Kidney capillary endothelial cell (primary cell): ENCODE measurements around the gene SOX1.

Source experiments
- DNase-seq: peaks from one replicate; pipeline ENCODE4 v3.0.0-alpha.2; 2018; ENCODE audit warnings: low spot score

SOX1 gene

DNA sequence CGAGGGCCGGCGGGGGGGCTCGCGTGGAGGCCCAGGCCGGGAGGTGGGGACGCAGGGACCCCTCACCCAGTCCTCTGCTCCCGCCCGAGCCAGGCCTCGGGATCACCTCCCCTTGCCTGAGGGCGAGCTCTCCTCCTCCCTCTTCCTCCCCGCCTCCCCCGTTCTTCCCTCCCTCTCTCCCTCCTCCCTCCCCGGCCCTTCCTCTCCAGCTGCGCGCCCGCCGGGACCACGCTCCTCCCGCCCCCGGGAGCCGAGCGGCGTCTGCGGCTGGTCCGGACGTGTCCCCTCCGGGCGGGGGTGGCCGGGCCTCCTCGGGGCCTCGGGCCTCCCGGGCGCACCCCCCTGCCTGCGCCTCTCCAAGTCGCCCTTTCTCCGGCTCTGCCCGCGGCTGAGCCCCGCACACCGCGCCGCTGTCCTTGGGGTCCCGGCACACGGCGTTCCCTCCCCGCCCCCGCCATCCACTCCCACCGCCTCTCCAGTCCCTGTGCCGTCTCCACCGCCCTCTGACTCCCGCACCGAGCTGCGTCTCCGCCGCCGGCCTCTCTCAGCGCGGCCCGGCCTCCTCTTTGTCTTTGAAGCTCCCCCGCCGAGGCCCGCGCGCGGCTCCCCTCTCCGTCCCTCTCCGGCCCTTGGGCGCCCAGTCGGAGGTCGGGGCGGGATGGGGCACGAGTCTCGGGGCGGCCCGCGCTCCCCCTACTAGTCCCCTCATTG lies 5.7 kb downstream of the SOX1 start:
- no peak for DNase-seq

DNA sequence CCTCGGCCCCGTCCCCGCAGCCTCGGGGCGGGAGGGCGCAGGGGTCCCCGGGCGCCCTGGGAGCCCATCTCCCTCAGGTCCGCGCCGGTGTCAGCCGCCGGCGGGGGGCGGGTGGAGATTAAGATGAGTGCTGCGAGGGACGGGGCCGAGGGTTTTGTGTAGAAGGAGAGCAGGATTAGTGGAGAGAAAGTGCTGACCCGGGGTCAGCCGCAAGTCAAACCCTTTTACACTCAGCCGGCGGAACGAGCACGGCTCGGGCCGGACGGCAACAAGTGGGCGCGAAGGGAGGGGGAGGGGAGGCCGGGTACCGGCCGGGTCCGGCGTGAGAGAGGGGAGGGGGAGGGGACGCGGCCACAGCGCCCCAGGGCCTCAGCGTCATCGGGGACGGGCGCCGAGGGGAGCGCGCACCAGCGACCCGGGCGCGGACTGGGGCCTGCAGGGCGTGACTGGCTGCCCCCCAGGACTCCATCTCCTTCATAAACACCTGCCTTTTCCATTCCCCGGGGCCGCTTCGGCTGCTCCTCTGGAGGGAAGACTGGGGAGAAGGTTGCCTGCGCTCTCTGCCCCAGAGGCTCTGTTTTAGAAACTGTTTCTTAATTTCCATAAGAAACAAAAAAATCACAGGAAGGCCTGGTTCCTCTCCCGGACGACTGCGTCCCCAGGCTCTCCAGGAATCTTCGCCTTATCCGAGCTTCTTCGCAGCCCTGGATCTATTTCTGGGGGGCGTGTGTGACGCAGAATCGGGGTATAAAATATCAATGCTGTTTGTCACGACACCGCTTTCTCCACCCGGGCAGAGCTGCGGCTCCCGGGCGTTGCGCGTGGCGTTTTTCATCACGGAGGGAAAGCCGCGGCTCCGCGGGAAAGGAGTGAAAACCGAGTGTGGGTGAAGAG lies 6.5 kb downstream of the SOX1 start:
- DNase-seq: no peak

DNA sequence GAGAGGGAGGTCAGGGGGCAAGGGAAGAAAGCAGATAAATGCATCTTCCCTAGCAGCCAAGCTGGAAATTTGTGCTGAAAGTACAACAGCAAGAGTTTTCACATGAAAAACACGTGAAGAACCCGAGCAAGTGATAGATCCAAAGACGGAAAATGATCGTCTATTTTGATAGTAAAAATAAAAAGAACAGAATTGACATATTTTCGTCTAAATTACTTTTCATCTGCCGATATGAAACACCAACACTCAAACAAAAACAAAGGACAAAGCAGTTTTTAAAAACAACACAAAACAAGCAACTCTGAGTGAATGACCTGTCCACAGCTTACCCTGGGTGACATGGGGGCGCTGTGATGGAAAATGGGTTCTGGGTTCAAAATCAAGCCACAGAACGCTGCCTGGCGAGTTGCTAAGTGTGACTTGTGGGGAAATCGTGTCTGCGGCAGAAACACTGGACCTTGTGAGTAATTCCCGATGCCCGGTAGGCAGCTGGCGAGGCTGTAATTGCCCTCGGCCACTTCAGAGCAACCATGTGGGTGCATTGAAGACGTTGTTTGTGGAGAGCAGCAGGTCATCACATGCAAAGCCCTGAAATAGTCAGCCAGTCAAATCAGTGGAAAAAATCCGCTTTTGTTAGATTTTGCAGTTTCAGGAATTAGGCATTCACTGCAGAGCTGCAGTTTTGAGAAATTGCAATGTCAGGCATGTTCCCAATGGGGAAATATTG lies 7.4 kb downstream of the SOX1 start:
- no peak for DNase-seq

DNA sequence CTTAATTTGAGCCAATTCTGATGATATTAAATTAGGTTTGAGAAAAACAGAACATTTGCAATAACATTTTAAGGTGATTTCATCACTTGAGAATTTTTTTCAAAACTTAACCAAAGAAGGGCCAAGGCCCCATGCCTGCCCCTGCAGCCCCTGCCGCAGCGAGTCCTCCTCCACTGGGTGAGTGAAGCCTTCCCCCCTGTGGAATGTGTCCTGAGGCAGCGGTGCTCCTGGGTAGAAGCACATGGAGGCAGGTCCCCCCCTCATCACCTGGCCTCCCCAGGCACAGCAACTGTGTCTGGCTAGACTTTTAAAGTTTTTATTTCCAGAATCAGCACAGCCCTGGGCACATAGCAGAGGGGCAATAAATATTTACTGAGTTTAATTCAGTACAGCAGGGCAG lies 10.8 kb downstream of the SOX1 start:
- no peak for DNase-seq

DNA sequence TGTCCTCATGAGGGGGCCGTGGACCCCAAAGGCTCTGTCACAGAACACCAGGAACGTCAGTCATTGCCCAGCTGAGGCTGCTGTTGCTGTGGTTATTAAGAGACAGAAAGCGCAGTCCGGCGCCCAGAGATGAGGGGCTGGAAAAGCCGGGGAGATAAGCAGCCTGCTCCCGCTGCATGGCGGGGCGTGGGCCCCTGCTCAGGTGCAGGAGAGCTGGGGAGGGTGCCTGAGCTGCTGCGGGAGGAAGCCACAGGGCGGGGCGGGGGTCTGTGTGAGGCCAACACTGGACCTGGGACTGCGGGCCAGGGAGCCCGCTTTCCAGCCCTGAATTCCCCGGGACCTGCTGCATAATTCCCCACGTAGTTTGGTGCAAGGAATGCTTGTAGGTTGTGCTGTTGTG lies 11.3 kb downstream of the SOX1 start:
- DNase-seq: no peak

DNA sequence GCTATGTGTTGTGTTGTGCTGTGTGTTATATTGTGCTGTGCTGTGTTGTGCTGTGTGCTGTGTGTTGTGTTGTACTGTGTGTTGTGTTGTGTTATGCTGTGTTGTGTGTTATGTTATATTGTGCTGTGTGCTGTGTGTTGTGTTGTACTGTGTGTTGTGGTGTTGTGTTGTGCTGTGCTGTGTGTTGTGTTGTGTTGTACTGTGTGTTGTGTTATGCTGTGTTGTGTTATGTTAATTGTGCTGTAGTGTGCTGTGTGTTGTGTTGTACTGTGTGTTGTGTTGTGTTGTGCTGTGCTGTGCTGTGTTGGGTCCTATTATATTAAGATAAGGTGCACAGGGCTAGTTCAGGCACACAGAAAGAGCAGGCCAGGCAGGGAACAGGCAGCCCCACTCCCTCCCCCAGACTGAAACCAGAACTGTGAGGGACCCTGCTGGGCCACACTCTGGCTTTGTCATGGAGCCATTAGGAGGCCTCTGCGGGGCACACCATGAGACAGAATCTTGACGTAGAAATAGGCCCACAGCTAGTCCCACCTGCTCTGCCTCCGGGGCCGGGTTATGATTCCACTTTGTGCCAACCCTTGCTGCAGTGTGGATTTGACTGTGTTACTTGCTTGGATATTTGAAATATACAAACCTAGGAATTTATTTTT lies 12.1 kb downstream of the SOX1 start:
- no peak for DNase-seq

DNA sequence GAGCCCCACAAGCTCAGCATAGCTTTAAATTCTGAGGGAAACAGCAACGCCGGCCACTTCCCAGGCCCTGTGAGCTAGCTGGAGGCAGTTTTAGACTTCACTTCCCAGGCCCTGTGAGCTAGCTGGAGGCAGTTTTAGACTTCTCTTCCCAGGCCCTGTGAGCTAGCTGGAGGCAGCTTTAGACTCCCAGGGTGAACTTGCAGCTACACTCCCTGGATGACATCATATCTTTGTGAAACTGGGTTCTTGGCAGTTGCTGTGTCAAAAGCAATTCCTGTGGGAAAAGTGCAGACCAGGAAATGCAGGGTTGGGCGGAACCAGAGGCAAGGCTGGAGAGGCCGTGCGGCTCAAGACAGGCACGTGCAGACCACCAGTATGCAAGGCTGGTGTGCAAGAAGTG lies 12.7 kb downstream of the SOX1 start:
- no peak for DNase-seq

DNA sequence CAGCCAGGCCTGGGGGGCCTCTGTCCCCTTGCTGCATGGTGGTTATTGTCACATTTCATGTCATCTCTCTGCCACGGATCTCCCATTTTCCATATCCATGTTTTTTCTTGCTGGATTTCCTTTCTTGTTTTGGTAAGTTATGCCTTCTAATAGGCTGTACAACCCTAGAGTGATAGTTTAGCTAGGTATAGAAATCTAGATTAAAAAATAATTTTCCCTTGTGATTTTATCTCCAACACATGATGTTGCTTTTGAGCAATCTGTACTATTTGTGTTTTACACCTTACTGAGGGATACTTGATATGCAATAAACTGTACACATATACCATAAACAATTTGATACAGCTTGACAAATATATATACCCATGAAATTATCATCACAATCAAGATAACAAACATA lies 17.0 kb downstream of the SOX1 start:
- DNase-seq: no peak

DNA sequence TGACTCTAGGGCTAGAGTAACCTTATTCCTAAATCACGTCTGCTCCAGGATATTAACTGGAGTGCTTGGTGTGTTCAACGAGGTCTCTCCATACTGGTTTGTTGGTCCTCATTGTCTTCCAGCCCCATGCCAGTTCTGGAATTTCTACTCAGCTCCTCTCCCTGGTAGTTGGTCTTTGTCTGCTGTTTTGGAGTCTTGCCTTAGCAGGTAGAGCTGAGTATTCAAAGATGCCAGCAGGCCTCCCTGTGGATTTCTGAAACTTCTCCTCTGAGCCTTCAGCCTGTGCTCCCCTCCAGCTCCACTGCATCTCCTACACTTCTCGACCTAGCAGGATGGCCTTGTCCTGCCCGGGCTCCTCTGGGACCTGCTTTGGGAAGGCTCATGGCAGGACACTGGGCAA lies 25.5 kb downstream of the SOX1 start:
- no peak for DNase-seq

DNA sequence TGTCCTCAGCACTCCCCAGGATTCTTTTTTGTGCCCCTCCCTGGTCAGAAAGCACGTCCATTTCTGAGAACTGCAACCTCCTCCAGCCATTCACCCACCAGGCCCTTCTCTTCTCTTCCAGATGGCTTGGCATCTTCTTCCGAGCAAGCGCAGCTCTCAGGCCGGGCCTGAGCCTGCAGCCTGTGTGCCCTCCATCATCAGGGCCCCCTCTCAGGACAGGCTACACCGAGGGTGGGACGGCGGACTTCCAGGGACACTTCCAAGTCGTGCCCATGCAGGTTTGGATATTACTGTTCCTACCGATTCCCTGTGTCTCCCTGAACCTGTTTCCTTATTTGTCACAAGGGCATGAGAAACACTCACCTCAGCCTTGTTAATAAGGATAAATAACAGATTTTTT lies 28.4 kb downstream of the SOX1 start:
- DNase-seq: no peak

DNA sequence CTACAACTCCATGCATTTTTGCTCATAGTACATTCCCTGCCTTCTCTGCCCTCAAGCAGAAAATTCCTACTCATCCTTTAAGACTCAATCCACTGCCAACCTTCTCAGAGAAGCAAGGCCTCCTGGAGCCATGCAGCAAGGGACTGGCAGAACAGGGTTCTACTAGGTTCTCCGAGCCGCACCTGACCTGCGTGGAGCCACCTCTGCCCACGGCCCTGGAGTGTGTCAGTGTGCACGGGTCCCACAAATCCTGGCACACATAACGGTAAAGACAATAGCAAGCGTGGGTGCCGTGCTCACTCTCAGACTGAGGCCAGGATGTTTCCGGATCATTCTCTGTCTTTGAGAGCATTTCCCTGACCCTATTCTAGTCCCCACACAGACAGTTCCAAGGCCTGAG lies 30.0 kb downstream of the SOX1 start:
- DNase-seq: no peak

DNA sequence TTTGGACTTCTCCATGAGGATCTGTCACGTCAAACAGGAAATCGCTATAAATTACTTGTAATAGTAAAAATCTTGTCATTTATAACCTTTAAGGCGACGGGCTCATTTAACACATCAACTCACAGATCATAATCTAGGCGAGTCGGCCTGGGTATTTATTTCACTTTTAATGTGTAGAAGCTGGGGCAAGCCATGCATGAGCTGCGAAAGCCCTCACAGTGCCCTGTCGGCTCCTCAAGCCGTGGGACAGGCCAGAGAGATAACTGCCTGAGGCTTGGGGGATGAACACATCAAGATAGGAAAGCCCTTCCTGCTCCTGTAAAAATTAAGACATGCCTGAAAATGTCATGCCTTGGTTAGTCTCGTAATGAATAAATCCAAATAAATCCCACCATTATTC lies 30.8 kb downstream of the SOX1 start:
- DNase-seq: no peak

DNA sequence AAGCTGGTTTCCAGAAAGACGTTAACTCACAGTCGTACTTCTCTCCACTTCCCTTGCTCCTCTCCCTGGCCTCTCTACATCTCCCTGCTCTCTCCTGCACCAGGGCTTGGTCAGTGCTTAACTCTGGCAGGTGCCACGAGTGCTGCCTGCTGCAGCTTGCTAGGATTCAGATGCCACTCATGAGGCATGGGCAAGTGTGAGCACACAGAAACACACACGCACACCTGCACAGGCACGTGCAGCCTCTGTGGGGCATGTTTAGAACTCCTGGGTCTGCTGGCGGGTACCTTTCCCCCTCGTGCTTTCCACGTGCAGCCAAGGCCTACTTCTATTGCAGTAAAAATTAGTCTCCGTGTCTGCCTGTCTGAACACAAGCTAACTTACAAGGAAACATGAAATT lies 31.8 kb downstream of the SOX1 start:
- no peak for DNase-seq

DNA sequence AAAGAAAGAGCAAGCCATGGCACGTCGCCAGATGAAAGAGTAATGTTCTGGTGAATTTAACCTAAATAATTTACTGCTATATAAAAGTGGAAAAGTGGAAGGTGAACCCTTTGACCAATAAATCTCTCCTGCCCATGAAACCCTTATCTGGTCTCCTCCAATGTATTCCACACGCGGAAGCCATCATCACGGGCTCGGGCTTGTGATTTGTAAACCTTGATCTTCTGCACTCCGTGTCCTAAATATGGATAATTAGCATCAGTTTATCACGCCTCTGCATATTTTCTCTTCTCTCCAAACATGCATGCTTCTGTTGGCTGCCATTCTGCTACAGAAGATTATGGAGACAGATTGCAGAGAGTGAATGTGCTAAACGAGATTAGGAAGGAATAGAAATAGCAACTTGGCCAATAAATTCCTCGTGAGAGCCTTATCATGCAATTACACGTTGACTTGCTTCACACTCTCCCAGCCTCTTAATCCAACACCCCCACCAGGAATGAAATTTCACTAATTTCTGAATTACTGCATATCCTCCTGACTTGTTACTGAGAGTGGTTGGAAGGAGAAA lies 34.5 kb downstream of the SOX1 start:
- no peak for DNase-seq

DNA sequence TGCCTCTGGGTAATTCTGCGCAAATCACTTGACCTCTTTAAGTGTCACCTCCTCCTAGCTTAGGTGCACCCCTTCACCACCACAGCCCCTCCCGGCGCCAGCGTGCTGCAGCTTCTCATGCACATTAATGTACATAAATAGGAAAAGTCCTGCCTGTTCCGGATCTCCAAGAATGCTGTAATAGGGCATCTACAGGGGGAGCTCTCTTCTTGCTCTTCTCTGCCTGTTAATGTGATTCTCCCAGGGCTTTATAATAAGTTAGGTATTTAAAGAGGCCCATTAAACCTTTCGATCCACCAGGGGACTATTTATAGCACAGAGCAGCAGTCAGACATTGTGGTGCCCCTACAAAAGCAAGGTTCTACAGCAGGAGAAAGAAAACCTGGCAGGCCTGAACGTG lies 35.3 kb downstream of the SOX1 start:
- DNase-seq: no peak

DNA sequence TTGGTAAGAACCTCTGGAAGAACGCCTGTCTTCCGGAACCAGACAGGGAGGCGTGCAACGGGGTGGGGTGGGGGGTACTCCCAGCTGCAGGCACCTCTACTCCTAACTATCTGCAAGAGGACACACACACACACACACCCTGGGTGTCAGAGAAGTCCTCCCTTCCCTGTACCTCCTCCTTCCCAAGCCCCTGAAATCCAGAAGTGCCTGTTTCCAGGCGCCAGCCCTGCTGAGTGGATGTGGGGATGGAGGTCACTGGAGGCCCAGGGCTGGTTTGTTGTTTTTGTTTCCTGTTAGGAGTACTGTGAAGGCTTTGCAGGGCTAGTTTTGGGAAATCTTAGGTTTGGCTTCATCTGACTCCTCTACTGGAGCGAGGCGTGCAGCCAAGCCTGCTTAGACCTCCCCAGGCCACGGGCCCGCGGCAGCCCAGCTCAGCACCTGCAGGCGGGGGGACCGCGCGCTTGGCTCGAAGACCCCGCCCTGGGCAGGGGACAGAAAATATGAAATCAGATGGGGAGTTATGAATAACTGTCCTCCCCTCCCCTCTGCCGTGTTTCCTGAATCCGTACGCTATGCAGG lies 36.4 kb downstream of the SOX1 start:
- DNase-seq: no peak

DNA sequence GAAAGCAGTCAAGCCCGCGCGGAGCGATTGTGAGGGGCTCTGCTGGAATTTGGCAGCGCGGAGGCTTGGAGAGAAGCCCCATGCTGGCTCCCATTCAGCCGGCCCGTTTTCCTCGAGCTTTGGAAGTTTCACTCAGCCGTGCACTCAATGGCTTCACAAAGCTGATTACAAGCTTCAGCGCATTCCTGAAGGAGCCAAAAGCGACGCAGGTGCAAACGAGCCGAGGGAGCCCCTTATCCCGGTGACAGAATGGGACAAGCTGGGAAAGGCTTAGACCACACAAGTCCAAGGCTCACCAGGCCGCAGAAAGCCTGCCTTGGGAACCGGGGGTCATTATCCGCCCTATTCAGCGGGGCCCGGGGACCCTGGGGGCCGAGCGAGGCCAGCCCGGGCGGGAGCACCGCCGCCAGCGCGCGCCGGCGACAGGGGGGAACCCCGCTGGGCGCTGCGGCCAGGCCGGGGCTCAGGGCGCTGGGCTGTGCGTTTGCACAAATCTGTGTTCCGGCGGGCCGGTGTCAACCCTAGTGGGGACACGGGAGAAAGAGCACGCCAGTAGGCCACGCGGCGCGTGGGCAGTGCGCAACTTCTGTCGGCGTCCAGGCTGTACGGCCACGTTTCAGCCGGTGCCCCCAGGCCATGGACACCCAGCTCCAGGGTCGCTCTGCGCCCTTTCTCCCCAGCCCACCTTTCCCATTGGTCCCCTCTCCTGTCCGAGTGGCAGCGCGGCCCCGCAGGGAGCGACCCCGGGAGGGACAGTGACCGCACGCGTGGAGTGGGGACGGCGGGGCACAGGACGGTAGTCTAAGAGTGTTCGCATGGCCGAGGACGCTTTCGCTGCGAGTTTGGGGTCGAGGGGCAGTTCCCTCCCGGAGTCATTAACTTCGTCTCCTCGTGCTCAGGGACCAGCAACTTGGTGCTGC lies 37.3 kb downstream of the SOX1 start:
- no peak for DNase-seq

DNA sequence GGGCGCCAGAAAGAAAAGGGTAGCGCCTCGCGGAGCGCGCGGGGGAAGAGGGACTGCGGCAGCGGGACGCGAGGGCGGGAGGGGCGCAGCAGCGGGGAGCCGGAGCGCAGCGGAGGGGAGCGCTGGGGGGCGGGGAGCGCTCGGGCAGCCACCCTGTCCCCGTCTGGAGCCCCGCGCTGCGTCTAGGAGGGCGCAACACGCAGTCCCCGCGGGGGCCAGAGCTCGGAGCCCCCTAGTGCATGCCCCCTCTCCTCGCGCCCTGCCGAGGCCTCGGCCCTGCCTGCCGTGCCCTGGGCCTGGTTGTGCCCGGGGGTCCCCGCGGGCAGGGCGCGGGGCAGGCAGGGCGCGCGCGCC lies 37.9 kb downstream of the SOX1 start:
- DNase-seq: no peak

DNA sequence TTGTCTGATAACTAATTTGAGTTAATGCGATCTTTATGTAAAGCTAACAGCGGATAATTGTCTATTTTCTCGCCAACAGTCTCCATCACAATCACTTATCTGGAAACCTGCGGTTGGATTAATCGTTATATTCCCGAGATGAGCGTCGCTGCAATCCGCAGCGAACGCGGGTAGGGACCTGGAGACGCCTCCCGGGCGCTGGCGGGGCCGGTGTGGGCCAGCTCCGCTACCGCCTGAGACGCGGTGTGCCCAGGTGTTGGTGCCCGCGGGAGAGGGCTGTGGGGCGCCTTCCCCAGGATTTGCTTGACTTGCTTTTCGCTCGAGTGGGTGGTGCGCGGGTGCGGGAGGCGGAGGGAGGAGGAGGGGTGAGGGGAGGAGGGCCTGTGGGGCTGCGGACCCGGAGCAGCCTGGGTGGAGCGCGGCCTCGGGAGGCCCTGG lies 38.3 kb downstream of the SOX1 start:
- no peak for DNase-seq

DNA sequence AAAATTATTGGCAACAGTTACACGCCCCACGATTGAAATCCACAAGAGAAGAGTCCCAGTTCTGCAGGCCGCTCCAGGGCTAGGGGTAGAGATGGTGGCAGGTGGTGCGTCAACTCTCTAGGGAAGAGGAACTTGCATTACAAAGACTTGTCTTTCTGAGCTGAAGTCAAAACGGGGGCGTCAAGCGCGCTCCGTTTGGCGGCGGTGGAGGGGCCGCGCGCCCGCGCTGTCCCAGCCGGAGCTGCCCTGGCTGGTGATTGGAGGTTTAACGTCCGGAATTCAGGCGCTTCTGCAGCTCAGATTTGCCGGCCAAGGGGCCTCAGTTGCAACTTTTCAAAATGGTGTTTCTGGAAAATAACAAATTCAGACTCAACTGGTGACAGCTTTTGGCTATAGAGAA lies 38.9 kb downstream of the SOX1 start:
- no peak for DNase-seq
